ENCODE results near the gene ABCC1.

Gene ABCC1

GRCh38 chr16:15993946-15994665, 44.7 kb downstream of the ABCC1 start:
- DNase-seq (ENCODE audit: low read depth): peak; percentile 75

- DNase-seq (ENCODE audit: low read depth): peak; percentile 84
Measured at GRCh38 chr16:15996432-15997109, 47.2 kb downstream of the ABCC1 start.

- no peak for DNase-seq (ENCODE audit: low read depth)
Measured at GRCh38 chr16:16000685-16001084, 51.3 kb downstream of the ABCC1 start.

- DNase-seq (ENCODE audit: low read depth): no peak
Measured at GRCh38 chr16:16001596-16002255, 52.3 kb downstream of the ABCC1 start.

- no peak for DNase-seq (ENCODE audit: low read depth)
Measured at GRCh38 chr16:16003719-16004313, 54.4 kb downstream of the ABCC1 start.

GRCh38 chr16:16004314-16004749, 54.9 kb downstream of the ABCC1 start:
- DNase-seq (ENCODE audit: low read depth): peak; percentile 73

GRCh38 chr16:16005721-16006120, 56.3 kb downstream of the ABCC1 start:
- no peak for DNase-seq (ENCODE audit: low read depth)

GRCh38 chr16:16006650-16007049, 57.2 kb downstream of the ABCC1 start:
- no peak for DNase-seq (ENCODE audit: low read depth)

- DNase-seq (ENCODE audit: low read depth): no peak
Measured at GRCh38 chr16:16007743-16008111, 58.3 kb downstream of the ABCC1 start.

GRCh38 chr16:16008666-16009065, 59.2 kb downstream of the ABCC1 start:
- DNase-seq (ENCODE audit: low read depth): no peak

GRCh38 chr16:16009401-16009800, 60.0 kb downstream of the ABCC1 start:
- DNase-seq (ENCODE audit: low read depth): no peak

- DNase-seq (ENCODE audit: low read depth): no peak
Measured at GRCh38 chr16:16010194-16010593, 60.8 kb downstream of the ABCC1 start.

- no peak for DNase-seq (ENCODE audit: low read depth)
Measured at GRCh38 chr16:16012144-16012543, 62.7 kb downstream of the ABCC1 start.

- no peak for DNase-seq (ENCODE audit: low read depth)
Measured at GRCh38 chr16:16013812-16014211, 64.4 kb downstream of the ABCC1 start.

- DNase-seq (ENCODE audit: low read depth): no peak
Measured at GRCh38 chr16:16014329-16015224, 65.2 kb downstream of the ABCC1 start.

GRCh38 chr16:16015849-16016248, 66.4 kb downstream of the ABCC1 start:
- no peak for DNase-seq (ENCODE audit: low read depth)

GRCh38 chr16:16016388-16016964, 67.1 kb downstream of the ABCC1 start:
- no peak for DNase-seq (ENCODE audit: low read depth)

GRCh38 chr16:16017812-16018211, 68.4 kb downstream of the ABCC1 start:
- DNase-seq (ENCODE audit: low read depth): no peak

GRCh38 chr16:16018705-16019104, 69.3 kb downstream of the ABCC1 start:
- no peak for DNase-seq (ENCODE audit: low read depth)

GRCh38 chr16:16019488-16019887, 70.1 kb downstream of the ABCC1 start:
- no peak for DNase-seq (ENCODE audit: low read depth)

- DNase-seq (ENCODE audit: low read depth): no peak
Measured at GRCh38 chr16:16020291-16020690, 70.9 kb downstream of the ABCC1 start.

All from fibroblast of the conjunctiva (primary cell).